GM19455 (cell line): ENCODE measurements around the gene COG7.
"Not testable (repeated sequence)": the region's sequence is repeated elsewhere in the genome, so short reads cannot be mapped to it uniquely, and the experiment has no call there.

Experiments used
- ATAC-seq: cut with Tn5 transposase; IDR thresholded peaks from one replicate; pipeline ENCODE4 v1.9.1; 2021; ENCODE audit not compliant: unreplicated experiment

The COG7 gene

DNA sequence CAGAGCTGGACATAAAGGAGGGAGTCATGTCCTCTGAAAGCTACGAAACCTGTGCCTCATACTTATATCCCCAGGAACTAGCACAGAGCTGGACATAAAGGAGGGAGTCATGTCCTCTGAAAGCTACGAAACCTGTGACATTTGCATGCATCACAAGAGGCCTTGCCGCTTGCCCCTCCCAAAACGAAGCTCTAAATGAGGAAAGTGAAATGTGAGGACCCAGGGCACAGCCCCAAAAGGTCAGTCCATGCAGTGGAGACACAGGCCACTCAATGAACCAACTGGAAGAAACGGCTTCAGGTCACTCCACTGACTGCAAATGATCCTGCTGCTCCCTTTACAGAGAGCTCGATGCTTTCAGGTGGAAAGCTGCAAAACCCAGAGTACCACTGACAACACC, 38.3 kb downstream of the COG7 start:
- no peak for ATAC-seq

- no peak for ATAC-seq
These were observed 42.8 kb downstream of the COG7 start for GRCh38 chr16:23410176-23410575.

DNA sequence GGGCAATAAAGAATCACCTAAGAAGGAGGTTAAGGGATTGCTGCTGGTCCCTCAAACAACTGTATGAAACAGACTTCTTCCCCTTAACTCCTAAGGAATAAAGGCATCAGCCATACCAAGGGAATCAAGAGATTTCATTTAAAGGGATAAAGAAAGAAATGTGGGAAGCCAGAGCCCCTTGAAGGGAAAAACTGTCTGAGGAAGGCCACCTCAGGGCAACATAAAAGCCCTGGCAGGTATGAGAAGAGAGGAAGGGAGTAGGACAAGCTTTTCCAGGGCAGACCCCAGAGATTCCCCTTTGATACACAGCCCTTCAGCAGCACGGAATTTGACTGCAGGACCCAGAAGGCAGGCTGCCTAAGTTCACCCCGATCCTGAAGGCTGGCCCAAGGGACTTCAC, 43.5 kb downstream of the COG7 start:
- no peak for ATAC-seq

GRCh38 chr16:23408823-23409298, 44.1 kb downstream of the COG7 start:
- no peak for ATAC-seq

- ATAC-seq: no peak
These were observed 44.7 kb downstream of the COG7 start for GRCh38 chr16:23408242-23408822.

DNA sequence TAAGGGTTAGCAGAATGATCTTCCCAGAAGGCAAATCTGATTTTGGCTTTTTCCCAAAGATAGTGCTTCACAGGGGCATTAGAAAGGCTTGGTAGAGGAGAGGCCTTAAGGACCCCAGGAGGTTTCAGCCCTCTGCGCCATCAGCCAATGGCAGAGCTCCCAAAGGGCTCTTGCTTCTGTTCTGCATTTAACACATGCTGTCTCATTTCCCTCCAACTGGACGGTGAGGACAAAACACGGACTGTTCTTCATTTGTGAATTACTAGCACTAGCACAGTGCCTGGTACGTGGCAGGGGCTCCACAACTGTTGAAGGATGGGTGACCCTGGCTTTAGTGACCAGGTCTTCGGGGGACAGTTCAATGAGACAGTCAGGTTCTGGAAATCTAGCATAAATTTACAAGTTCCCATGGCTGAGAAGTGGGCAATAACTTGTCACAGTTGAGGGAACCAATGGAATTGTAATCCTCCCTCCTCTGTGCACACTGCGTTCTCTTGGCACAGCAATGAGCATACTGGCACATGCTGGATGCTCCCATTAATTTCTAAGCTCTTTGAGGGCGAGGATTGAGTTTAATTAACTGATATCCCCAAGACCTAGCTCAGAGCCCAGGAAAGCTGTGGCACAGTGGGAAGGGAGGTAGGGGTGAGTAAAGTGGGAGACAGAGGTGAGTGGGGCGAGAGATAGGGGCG, 45.4 kb downstream of the COG7 start:
- no peak for ATAC-seq

- no peak for ATAC-seq
These were observed 46.3 kb downstream of the COG7 start for GRCh38 chr16:23406546-23407240.

- no peak for ATAC-seq
These were observed 47.0 kb downstream of the COG7 start for GRCh38 chr16:23406024-23406423.

- ATAC-seq: no peak
These were observed 49.4 kb downstream of the COG7 start for GRCh38 chr16:23403547-23403946.

- no peak for ATAC-seq
These were observed 50.9 kb downstream of the COG7 start for GRCh38 chr16:23402100-23402499.

DNA sequence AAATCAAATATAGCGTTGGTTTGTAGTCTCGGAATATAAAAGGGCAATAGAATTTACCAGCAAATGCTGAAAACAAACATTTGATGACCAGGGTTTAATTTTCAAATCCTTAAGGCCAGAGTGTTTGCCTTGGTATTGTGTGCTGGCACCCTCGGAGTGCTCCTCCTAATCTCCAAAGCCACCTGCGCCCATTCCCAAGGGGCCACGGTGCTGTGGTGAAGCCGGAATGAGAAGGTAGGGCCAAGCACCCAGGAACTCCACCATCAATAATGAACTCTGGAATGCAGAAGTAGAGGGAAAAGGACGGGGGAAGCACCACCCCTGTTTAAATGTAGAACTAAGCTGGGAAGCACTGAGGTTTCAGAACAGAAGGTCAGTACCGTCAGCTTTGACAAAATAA, 51.9 kb downstream of the COG7 start:
- no peak for ATAC-seq

DNA sequence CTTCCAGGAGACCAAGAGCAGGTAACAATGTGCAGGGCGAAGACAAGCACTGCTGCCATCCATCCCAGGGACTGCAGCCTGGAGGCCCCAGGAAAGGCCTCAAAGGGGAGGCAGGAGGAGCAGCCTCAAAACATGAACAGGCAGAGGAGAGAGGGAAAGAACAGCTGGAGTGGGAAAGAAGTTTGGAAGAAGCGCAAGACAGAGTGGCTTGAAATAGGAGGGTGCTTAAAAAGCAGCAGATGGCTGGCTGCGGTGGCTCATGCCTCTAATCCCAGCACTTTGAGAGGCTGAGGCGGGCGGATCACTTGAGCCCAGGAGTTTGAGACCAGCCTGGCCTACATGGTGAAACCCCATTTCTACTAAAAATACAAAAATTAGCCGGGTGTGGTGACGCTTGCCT, 52.5 kb downstream of the COG7 start:
- not testable (repeated sequence) for ATAC-seq

DNA sequence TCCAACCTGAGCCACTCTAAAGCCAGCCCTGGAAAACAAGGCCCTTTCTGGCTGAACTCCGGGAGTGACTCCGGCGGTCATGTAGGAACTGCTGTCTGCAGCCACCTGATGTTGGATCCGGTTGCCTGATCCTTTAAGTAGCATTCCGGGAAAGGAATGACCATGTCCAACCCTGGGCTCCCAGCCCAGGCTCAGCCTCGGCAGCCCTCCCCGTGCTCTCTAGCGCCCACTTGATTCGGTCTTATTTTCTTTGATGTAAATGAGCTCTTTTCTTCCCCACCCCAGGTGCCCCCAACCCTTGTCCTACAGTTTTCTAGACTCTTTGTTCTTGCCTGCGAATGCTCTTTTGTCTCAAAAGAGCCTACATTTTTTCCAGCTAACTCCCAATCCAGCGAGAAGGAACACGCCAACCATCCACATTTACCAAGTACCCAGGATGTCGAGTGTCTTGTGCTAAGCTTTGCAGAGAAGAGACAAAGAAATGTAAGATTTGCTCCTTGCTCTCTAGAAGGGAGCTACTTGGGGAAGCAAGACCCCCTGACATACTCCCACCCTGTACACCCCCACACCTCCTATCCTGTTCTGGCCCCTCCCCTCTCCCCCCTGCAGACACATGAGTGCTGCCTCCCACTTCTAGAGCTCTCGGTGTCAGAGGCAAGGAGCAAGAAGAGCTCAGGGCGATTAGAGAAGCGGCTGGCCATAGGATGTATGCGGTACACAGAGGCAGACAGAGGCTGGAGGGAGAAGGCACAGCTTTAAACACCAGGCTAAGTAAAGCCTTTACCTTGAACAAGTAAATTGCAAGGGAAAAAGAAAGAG, 53.8 kb downstream of the COG7 start:
- ATAC-seq: no peak

- ATAC-seq: no peak
These were observed 55.5 kb downstream of the COG7 start for GRCh38 chr16:23397464-23397863.

DNA sequence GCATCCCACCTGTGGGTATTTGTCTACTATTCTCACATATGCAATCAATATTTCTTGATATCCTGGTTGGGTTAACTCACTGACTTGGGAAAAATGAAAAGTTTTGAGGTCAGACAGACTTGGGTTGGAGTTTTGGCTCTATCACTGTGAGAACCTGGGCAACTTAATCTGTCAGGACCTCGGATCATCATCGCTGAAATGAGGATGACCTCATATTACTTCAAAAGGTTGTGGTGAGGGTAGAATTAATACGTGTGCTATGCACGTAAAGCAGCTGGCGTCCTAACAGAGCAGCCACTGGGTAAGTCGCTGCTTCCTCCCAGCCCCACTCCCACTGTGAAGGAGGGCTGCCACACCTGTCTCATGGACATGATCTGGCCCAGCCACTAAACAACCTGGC, 57.3 kb downstream of the COG7 start:
- no peak for ATAC-seq

DNA sequence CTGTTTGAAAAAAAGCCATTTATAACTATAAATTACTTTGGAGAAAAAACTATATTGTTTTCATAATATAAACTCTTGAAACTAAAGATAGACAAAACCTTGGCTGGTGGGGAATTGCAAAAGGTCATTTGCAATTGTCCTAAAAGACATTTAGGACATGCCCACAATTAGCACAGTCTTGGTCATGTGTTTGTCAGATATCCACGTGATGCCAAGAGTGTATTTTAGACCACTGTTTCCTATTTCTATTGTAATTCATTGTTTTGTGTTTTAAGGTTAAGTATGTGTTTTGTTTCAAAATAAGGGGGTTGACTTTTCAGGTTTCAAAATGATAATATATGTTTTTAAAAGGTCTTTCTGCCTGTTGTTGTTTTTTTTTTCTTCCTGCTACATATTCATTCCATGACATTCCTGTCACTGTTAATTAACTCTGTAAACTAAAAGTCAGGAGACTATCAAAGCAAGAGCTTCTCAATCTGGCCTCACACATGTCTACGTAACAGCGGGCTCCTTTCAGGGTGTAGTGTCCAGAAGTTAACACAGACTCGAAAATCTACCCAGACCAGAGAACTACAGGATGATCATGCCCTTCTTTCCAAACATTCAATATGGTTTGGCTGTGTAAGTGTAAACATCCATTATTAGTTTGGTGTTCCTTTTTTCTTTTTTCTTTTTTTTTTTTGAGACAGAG, 58.7 kb downstream of the COG7 start:
- no peak for ATAC-seq

- ATAC-seq: no peak
These were observed 60.8 kb downstream of the COG7 start for GRCh38 chr16:23392223-23392600.

GRCh38 chr16:23391381-23392222, 61.4 kb downstream of the COG7 start:
- no peak for ATAC-seq

DNA sequence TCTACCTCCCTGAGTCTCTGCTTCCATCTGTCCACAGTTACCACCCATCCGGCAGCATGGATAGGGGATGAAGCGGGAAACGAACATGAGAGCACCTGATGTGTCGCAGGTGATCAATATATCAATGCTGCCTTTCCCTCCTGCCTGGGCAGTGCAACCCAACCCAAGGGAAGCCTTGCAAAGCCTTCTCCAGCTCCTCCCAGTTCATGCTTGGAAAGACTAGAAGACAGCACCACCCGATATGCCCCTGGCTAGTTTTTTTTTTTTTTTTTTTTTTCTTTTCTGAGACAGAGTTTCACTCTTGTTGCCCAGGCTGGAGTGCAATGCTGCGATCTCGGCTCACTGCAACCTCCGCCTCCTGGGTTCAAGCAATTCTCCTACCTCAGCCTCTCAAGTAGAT, 63.1 kb downstream of the COG7 start:
- ATAC-seq: not testable (repeated sequence)

- ATAC-seq: no peak
These were observed 63.8 kb downstream of the COG7 start for GRCh38 chr16:23389201-23389600.
